Suprapubic skin (tissue), 3 donors: Measurements from ENCODE around the gene SEL1L.

Experiments used
- CTCF ChIP-seq, 2 donors: fragments of 200-600 bp in 1 of 2; fragments of 450-650 bp in 1 of 2; sonication (generic) in 1 of 2; IDR thresholded peaks; one replicate each; pipeline ENCODE4 v1.5.1; 2016 to 2019; ENCODE audit warnings: antibody characterized with exemption in 2 of 2, mild to moderate bottlenecking in 1 of 2, moderate library complexity in 1 of 2
- POLR2AphosphoS5 ChIP-seq, 3 donors: sonication (generic); formaldehyde crosslinking; IDR thresholded peaks; one replicate each; pipeline ENCODE4 v1.6.1; 2017; ENCODE audit warnings: antibody characterized with exemption in 3 of 3

- TF ChIP-seq CTCF (IDR thresholded peaks at IDR 0.05) (no peak), POLR2AphosphoS5 (IDR thresholded peaks at IDR 0.05) (no peak)
Observed at GRCh38 chr14:81450100-81450531, 83.5 kb downstream of the SEL1L start.
